A673 (cell line): ENCODE data around the gene HSPG2. TPM values are rescaled to one million over a fixed set of nuclear protein-coding genes. Genes with fewer than 3 reads are reported as not detected.

Experiments used
- BruUV-seq: library from RNA; stranded (reverse); fragments of 400-500 nt; replicated peaks from 2 replicates; lab custom pipeline; 2021; lab: Mats Ljungman, UMichigan
- CTCF ChIA-PET: fragments of 300-600 bp; sonication (Branson Sonifier 250); formaldehyde crosslinking; loops from one replicate; lab custom pipeline; 2022; ENCODE audit warnings: antibody characterized with exemption; lab: Charles Lee
- POLR2A ChIA-PET: fragments of 300-600 bp; sonication (Branson Sonifier 250); formaldehyde crosslinking; loops from one replicate; lab custom pipeline; 2022; ENCODE audit warnings: antibody characterized with exemption; ENCODE audit not compliant: low non-redundant PET; lab: Charles Lee
- DNase-seq: peaks from one replicate; pipeline ENCODE4 v3.0.0-alpha.2; 2015; ENCODE audit warnings: low spot score
- H3K27ac ChIP-seq: fragments of 200-600 bp; sonication (generic); 2 replicates; pipeline ENCODE4 v1.5.1; 2016; ENCODE audit warnings: mixed run types, low read depth, mild to moderate bottlenecking, mixed read lengths, antibody characterized with exemption, low read length; ENCODE audit not compliant: poor library complexity, severe bottlenecking
- H3K27me3 ChIP-seq: fragments of 200-600 bp; sonication (generic); replicated peaks from 2 replicates; pipeline ENCODE4 v1.6.1; 2017; ENCODE audit warnings: mixed run types, low read depth, mild to moderate bottlenecking, mixed read lengths, antibody characterized with exemption, low read length; ENCODE audit not compliant: insufficient read depth, poor library complexity
- H3K36me3 ChIP-seq: fragments of 200-600 bp; sonication (generic); 2 replicates; pipeline ENCODE4 v1.6.1; 2016; ENCODE audit warnings: mixed run types, mild to moderate bottlenecking, mixed read lengths, antibody characterized with exemption, low read length; ENCODE audit not compliant: insufficient read depth, poor library complexity, severe bottlenecking
- H3K4me1 ChIP-seq: fragments of 200-600 bp; sonication (generic); 2 replicates; pipeline ENCODE4 v1.6.1; 2017; ENCODE audit warnings: mixed run types, mild to moderate bottlenecking, mixed read lengths, antibody characterized with exemption, low read length; ENCODE audit not compliant: insufficient read depth, poor library complexity, severe bottlenecking
- H3K4me3 ChIP-seq: fragments of 200-600 bp; sonication (generic); 2 replicates; pipeline ENCODE4 v1.5.1; 2016; ENCODE audit warnings: low read depth, mixed run types, mild to moderate bottlenecking, mixed read lengths, low read length; ENCODE audit not compliant: poor library complexity, severe bottlenecking
- H3K9me3 ChIP-seq: fragments of 200-600 bp; sonication (generic); 2 replicates; pipeline ENCODE4 v1.6.1; 2016; ENCODE audit warnings: mixed run types, low read depth, mild to moderate bottlenecking, mixed read lengths, antibody characterized with exemption, low read length; ENCODE audit not compliant: poor library complexity, severe bottlenecking
- EZH2 ChIP-seq: fragments of 200-600 bp; sonication (generic); IDR thresholded peaks from 2 replicates; pipeline ENCODE4 v1.6.1; 2017; ENCODE audit warnings: borderline replicate concordance, low read depth, mild to moderate bottlenecking, mixed read lengths, antibody characterized with exemption, low read length; ENCODE audit not compliant: poor library complexity, severe bottlenecking
- intact Hi-C: fragments of 100-400 bp; cut with micrococcal nuclease; formaldehyde crosslinking; loops from one replicate; pipeline ENCODE4 v1.10.0; 2022; ENCODE audit not compliant: unreplicated experiment
- total RNA-seq: library from RNA; stranded (reverse); gene quantifications from 2 replicates; pipeline ENCODE4 v1.2.3, GENCODE V29; 2021
- TF ChIP-seq, protein P1 (sequence below): fragments of 300-800, 200-600 bp; sonication (generic); conservative IDR thresholded peaks from 2 replicates; pipeline ENCODE4 v1.5.1; 2017; ENCODE audit warnings: low read depth, mild to moderate bottlenecking, antibody characterized with exemption, low read length, moderate library complexity, mixed read lengths

HSPG2 gene
- total RNA-seq, 1 experiment from 2014 or later = 10.4 TPM

DNA sequence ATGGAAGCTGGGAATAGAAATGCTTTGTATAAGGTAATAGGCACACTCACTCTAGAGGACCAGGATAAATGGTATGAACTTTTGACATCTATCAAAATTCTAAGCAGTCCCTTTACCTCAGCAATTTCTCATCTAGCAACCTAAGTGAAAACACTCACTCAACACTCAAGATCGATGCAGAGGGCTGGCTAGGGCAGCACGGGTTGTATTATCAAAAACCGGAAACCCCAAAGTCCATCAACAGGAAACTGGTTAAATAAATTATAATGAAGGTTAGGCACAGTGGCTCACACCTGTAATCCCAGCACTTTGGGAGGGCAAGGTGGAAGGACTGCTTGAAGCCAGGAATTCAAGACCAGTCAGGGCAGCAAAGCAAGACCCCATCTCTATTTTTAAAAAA, 163.5 kb downstream of the HSPG2 start:
- intact Hi-C loops = no loop called here

More for the DNA sequence above, 163.5 kb downstream of the HSPG2 start:
- DNase-seq = no peak
- POLR2A ChIA-PET = no interaction called here
- Histone ChIP-seq H3K36me3 (no peaks in the 10 kb centered on the region), H3K27me3 (no peaks in the 10 kb centered on the region), H3K4me1 (no peaks in the 10 kb centered on the region), H3K9me3 (peaks cover 6% of the 10 kb centered on the region), H3K27ac (no peak overlapping the region), H3K4me3 (no peak overlapping the region)
- TF ChIP-seq EZH2 = no peak
- TF ChIP-seq, protein P1, sequence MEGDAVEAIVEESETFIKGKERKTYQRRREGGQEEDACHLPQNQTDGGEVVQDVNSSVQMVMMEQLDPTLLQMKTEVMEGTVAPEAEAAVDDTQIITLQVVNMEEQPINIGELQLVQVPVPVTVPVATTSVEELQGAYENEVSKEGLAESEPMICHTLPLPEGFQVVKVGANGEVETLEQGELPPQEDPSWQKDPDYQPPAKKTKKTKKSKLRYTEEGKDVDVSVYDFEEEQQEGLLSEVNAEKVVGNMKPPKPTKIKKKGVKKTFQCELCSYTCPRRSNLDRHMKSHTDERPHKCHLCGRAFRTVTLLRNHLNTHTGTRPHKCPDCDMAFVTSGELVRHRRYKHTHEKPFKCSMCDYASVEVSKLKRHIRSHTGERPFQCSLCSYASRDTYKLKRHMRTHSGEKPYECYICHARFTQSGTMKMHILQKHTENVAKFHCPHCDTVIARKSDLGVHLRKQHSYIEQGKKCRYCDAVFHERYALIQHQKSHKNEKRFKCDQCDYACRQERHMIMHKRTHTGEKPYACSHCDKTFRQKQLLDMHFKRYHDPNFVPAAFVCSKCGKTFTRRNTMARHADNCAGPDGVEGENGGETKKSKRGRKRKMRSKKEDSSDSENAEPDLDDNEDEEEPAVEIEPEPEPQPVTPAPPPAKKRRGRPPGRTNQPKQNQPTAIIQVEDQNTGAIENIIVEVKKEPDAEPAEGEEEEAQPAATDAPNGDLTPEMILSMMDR = no peak
- CTCF ChIA-PET = no interaction called here
- no TSS peak for BruUV-seq

Other genes starting within 250 kb of the HSPG2 start
- 74.1 and 74.6 TPM in 2 replicates for gene USP48, start 154.2 kb downstream of the HSPG2 start, total RNA-seq
- gene LDLRAD2, start 125.0 kb downstream of the HSPG2 start, total RNA-seq = not detected in 2 replicates
- gene CELA3B, start 39.7 kb upstream of the HSPG2 start, total RNA-seq = not detected in 2 replicates
- not detected in 2 replicates for gene CELA3A, start 64.3 kb upstream of the HSPG2 start, total RNA-seq
- 188 and 198 TPM in 2 replicates for gene CDC42, start 115.4 kb upstream of the HSPG2 start, total RNA-seq
- not detected in 2 replicates for gene WNT4, start 205.8 kb upstream of the HSPG2 start, total RNA-seq